HepG2 (cell line): ENCODE measurements around the gene PROX1. TPM values are rescaled to one million over a fixed set of nuclear protein-coding genes. Genes with fewer than 3 reads are reported as not detected.

Experiments
- ARID3A ChIP-seq: IDR thresholded peaks from 2 replicates; pipeline ENCODE4 v1.6.1; 2012; ENCODE audit warnings: low read depth, low read length, improper control_type of control experiment
- CSRNP2 ChIP-seq: sonication (generic); formaldehyde crosslinking; conservative IDR thresholded peaks from 2 replicates; pipeline ENCODE4 v1.8.0; 2022; ENCODE audit warnings: low read depth, missing genetic modification reagents
- ELF4 ChIP-seq: sonication (generic); formaldehyde crosslinking; IDR thresholded peaks from 2 replicates; pipeline ENCODE4 v1.5.0; 2020; ENCODE audit warnings: missing genetic modification reagents, mild to moderate bottlenecking, moderate library complexity, borderline replicate concordance
- HNRNPUL1 ChIP-seq: fragments of 200-400 bp; formaldehyde crosslinking; IDR thresholded peaks from 2 replicates; pipeline ENCODE4 v1.6.1; 2017; ENCODE audit warnings: low read depth, mild to moderate bottlenecking, low read length, moderate library complexity
- KLF11 ChIP-seq: IDR thresholded peaks from 2 replicates; pipeline ENCODE4 v1.6.1; 2016; ENCODE audit warnings: missing compliant biosample characterization
- MAF1 ChIP-seq: sonication (generic); formaldehyde crosslinking; IDR thresholded peaks from 2 replicates; pipeline ENCODE4 v1.5.0; 2020; ENCODE audit warnings: missing genetic modification reagents, borderline replicate concordance
- MATR3 ChIP-seq: sonication (generic); formaldehyde crosslinking; IDR thresholded peaks from 2 replicates; pipeline ENCODE4 v1.4.0; 2020; ENCODE audit warnings: missing genetic modification reagents
- NR2C2 ChIP-seq: sonication (generic); formaldehyde crosslinking; IDR thresholded peaks from 2 replicates; pipeline ENCODE4 v1.4.0; 2020; ENCODE audit warnings: missing genetic modification reagents, mild to moderate bottlenecking, moderate library complexity, borderline replicate concordance
- RCOR2 ChIP-seq: IDR thresholded peaks from 2 replicates; pipeline ENCODE4 v1.6.1; 2016; ENCODE audit warnings: missing biosample characterization, missing genetic modification reagents
- SRSF9 ChIP-seq: fragments of 200-400 bp; formaldehyde crosslinking; IDR thresholded peaks from 2 replicates; pipeline ENCODE4 v1.6.1; 2018; ENCODE audit warnings: borderline replicate concordance, mild to moderate bottlenecking, low read depth, low read length; ENCODE audit not compliant: insufficient read depth, poor library complexity, severe bottlenecking
- ZNF343 ChIP-seq: sonication (generic); formaldehyde crosslinking; IDR thresholded peaks from 2 replicates; pipeline ENCODE4 v1.4.0; 2020; ENCODE audit warnings: mild to moderate bottlenecking, missing genetic modification reagents
- ZNF430 ChIP-seq: sonication (generic); formaldehyde crosslinking; IDR thresholded peaks from 2 replicates; pipeline ENCODE4 v1.9.0; 2021; ENCODE audit warnings: mild to moderate bottlenecking, missing genetic modification reagents
- ZNF558 ChIP-seq: sonication (generic); formaldehyde crosslinking; IDR thresholded peaks from 2 replicates; pipeline ENCODE4 v1.9.0; 2022; ENCODE audit warnings: mild to moderate bottlenecking, missing genetic modification reagents, borderline replicate concordance
- ZNF563 ChIP-seq: sonication (generic); formaldehyde crosslinking; IDR thresholded peaks from 2 replicates; pipeline ENCODE4 v1.8.0; 2022; ENCODE audit warnings: mild to moderate bottlenecking, moderate library complexity, missing genetic modification reagents
- ZNF567 ChIP-seq: sonication (generic); formaldehyde crosslinking; IDR thresholded peaks from 2 replicates; pipeline ENCODE4 v1.8.1; 2023; ENCODE audit warnings: mild to moderate bottlenecking, missing genetic modification reagents, borderline replicate concordance
- ZNF674 ChIP-seq: sonication (generic); formaldehyde crosslinking; IDR thresholded peaks from 2 replicates; pipeline ENCODE4 v1.5.0; 2020; ENCODE audit warnings: low read depth, mild to moderate bottlenecking, missing genetic modification reagents
- polyA plus RNA-seq, 8 experiments: library from polyadenylated mRNA; depleted of rRNA in 3 of 8; stranded (reverse) in 7 of 8; unstranded in 1 of 8; fragments of >200 nt; fragmentation: Illumina TruSeq in 4 of 8; extraction: Trizol in 4 of 8; gene quantifications; 2 replicates each; pipeline versions ENCODE4 v1.2.1 to v1.2.3, GENCODE V29; 2011 to 2016; ENCODE audit warnings: low read depth in 4 of 8, missing spikeins in 1 of 8, mixed read lengths in 1 of 8; ENCODE audit not compliant: insufficient read depth in 1 of 8
- total RNA-seq, 5 experiments: library from RNA; depleted of rRNA; stranded (reverse); fragments of >200 nt; fragmentation: Illumina TruSeq; extraction: Trizol; gene quantifications; 2 replicates each; pipeline ENCODE4 v1.2.3, GENCODE V29; 2016; ENCODE audit warnings: low read depth in 1 of 5
- TF ChIP-seq, protein P1 (sequence below): IDR thresholded peaks from 2 replicates; pipeline ENCODE4 v1.6.1; 2016; ENCODE audit warnings: control low read depth
- TF ChIP-seq, protein P2 (sequence below): IDR thresholded peaks from 2 replicates; pipeline ENCODE4 v1.4.0; 2020; ENCODE audit warnings: mild to moderate bottlenecking, missing genetic modification reagents
- TF ChIP-seq, protein P3 (sequence below): sonication (generic); formaldehyde crosslinking; IDR thresholded peaks from 2 replicates; pipeline ENCODE4 v1.4.0; 2020; ENCODE audit warnings: missing genetic modification reagents
- TF ChIP-seq, protein P4 (sequence below): sonication (generic); formaldehyde crosslinking; IDR thresholded peaks from 2 replicates; pipeline ENCODE4 v1.5.1; 2020; ENCODE audit warnings: mild to moderate bottlenecking, missing genetic modification reagents, borderline replicate concordance

PROX1 gene
- total and polyA plus RNA-seq, 2 of the 13 experiments (the other 11 are each of a cell fraction or from before 2014, with no cell fraction given), result 12.3 to 30.2 TPM

DNA sequence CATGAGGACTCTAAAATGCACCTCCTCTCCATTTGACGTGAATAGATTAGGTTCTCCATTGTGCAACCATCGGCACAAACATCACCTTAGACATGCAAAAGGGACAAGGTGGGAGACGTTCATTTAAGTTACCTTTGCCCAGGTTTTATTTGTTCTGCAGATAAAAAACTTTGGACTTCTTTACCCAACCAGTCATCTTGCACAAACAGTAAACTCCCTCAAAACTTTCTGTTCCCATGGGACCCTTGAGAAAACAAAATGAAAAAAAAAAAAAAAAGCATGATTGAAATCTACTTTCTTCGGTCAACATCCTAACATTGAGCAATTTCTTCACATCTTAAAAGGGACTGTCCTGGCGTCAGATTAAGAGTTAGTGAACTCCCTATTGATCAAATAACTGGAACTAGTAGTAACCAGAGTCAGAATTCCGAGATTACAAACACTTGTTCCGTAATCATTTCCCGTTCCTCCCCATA lies 31.4 kb upstream of the PROX1 start (continued):
- no peak for TF ChIP-seq ZNF567 (CRISPR knock-in tag)
- TF ChIP-seq ZNF674 (CRISPR knock-in tag), result no peak
- TF ChIP-seq KLF11, result no peak
- peak; percentile 68 for TF ChIP-seq ARID3A
- TF ChIP-seq ZNF343 (CRISPR knock-in tag), result no peak
- TF ChIP-seq, protein P1, sequence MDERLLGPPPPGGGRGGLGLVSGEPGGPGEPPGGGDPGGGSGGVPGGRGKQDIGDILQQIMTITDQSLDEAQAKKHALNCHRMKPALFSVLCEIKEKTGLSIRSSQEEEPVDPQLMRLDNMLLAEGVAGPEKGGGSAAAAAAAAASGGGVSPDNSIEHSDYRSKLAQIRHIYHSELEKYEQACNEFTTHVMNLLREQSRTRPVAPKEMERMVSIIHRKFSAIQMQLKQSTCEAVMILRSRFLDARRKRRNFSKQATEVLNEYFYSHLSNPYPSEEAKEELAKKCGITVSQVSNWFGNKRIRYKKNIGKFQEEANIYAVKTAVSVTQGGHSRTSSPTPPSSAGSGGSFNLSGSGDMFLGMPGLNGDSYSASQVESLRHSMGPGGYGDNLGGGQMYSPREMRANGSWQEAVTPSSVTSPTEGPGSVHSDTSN (CRISPR knock-in tag), result no peak
- TF ChIP-seq, protein P2, sequence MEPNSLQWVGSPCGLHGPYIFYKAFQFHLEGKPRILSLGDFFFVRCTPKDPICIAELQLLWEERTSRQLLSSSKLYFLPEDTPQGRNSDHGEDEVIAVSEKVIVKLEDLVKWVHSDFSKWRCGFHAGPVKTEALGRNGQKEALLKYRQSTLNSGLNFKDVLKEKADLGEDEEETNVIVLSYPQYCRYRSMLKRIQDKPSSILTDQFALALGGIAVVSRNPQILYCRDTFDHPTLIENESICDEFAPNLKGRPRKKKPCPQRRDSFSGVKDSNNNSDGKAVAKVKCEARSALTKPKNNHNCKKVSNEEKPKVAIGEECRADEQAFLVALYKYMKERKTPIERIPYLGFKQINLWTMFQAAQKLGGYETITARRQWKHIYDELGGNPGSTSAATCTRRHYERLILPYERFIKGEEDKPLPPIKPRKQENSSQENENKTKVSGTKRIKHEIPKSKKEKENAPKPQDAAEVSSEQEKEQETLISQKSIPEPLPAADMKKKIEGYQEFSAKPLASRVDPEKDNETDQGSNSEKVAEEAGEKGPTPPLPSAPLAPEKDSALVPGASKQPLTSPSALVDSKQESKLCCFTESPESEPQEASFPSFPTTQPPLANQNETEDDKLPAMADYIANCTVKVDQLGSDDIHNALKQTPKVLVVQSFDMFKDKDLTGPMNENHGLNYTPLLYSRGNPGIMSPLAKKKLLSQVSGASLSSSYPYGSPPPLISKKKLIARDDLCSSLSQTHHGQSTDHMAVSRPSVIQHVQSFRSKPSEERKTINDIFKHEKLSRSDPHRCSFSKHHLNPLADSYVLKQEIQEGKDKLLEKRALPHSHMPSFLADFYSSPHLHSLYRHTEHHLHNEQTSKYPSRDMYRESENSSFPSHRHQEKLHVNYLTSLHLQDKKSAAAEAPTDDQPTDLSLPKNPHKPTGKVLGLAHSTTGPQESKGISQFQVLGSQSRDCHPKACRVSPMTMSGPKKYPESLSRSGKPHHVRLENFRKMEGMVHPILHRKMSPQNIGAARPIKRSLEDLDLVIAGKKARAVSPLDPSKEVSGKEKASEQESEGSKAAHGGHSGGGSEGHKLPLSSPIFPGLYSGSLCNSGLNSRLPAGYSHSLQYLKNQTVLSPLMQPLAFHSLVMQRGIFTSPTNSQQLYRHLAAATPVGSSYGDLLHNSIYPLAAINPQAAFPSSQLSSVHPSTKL (CRISPR knock-in tag), result peak; percentile 93
- TF ChIP-seq ELF4 (CRISPR knock-in tag), result 0 out of 2 replicates have a peak, but pooled peaks have one; percentile 43
- TF ChIP-seq MAF1 (CRISPR knock-in tag), result no peak
- peak; percentile 65; the same call in 1 of the 2 replicates for TF ChIP-seq RCOR2
- TF ChIP-seq HNRNPUL1, result no peak
- TF ChIP-seq, protein P3, sequence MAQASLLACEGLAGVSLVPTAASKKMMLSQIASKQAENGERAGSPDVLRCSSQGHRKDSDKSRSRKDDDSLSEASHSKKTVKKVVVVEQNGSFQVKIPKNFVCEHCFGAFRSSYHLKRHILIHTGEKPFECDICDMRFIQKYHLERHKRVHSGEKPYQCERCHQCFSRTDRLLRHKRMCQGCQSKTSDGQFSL (CRISPR knock-in tag), result no peak
- no peak for TF ChIP-seq MATR3
- no peak for TF ChIP-seq CSRNP2
- TF ChIP-seq SRSF9, result no peak
- TF ChIP-seq, protein P4, sequence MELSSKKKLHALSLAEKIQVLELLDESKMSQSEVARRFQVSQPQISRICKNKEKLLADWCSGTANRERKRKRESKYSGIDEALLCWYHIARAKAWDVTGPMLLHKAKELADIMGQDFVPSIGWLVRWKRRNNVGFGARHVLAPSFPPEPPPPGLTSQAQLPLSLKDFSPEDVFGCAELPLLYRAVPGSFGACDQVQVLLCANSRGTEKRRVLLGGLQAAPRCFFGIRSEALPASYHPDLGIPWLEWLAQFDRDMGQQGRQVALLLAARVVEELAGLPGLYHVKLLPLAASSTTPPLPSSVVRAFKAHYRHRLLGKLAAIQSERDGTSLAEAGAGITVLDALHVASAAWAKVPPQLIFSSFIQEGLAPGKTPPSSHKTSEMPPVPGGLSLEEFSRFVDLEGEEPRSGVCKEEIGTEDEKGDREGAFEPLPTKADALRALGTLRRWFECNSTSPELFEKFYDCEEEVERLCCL (CRISPR knock-in tag), result no peak
- TF ChIP-seq ZNF563, result no peak
- TF ChIP-seq NR2C2 (CRISPR knock-in tag), result peak; percentile 58
- TF ChIP-seq ZNF558 (CRISPR knock-in tag), result no peak
- TF ChIP-seq ZNF430, result no peak
